ENCODE measurements around the gene BCL7A.

Gene BCL7A

DNA sequence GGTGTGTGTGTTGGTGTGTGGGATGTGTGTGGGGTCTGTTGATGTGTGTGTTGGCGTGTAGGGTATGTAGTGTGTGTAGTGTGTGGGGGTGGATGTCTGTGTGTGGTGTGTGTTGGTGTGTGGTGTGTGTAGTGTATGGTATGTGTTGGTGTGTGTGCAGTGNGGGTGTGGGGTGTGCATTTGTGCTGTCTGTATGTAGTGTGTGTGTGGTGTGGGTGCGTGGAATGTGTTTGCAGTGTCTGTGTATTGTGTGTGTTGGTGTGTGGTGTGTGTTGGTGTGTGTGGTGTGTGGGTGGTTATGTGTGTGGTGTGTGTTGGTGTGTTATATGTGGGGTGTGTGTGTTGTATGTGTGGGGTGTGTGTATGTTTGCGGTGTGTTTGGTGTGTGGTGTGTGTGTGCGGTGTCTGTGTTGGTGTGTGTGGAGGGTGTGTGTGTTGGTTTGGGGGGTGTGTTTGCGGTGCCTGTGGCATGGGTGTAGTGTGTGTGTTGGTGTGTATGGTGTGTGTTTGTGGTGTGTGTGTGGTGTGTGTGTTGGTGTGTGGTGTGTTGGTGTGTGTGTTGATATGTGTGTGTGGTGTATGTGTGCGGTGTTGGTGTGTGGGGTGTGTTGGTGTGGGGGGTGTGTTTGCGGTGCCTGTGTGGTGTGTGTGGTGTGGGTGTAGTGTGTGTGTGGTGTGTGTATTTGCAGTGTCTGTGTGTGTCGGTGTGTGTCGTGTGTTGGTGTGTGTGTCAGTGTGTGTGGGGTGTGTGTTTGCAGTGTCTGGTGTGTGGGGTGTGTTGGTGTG is 71.6 kb downstream of the BCL7A start:
- ATAC-seq = no peak
- TF ChIP-seq OSR1 (CRISPR knock-in tag; IDR thresholded peaks at IDR 0.05) (no peak), ISL1 (CRISPR knock-in tag; IDR thresholded peaks at IDR 0.05) (no peak)

DNA sequence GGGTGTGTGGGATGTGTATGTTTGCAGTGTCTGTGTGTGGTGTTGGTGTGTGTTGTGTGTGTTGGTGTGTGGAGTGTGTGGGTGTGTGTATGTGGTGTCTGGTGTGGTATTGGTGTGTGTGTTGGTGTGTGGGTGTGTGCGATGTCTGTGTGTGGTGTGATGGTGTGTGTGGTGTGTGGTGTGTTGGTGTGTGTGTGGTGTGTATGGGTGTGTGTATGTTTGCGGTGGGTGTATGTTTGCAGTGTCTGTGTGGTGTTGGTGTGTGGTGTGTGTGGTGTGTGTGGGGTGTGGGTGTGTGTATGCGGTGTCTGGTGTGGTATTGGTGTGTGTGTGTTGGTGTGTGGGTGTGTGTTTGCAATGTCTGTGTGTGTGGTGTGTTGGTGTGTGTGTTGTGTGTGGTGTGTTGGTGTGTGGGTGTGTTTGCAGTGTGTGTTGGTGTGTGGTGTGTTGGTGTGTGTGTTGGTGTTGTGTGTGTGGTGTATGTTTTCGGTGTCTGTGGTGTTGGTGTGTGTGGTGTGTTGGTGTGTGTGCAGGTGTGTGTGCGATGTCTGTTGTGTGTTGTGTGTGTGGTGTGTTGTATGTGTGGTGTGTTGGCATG is 72.6 kb downstream of the BCL7A start:
- ATAC-seq = no peak
- no peak for TF ChIP-seq PPARA (CRISPR knock-in tag; IDR thresholded peaks at IDR 0.05; ENCODE audit: borderline replicate concordance)
- TF ChIP-seq, protein P1, sequence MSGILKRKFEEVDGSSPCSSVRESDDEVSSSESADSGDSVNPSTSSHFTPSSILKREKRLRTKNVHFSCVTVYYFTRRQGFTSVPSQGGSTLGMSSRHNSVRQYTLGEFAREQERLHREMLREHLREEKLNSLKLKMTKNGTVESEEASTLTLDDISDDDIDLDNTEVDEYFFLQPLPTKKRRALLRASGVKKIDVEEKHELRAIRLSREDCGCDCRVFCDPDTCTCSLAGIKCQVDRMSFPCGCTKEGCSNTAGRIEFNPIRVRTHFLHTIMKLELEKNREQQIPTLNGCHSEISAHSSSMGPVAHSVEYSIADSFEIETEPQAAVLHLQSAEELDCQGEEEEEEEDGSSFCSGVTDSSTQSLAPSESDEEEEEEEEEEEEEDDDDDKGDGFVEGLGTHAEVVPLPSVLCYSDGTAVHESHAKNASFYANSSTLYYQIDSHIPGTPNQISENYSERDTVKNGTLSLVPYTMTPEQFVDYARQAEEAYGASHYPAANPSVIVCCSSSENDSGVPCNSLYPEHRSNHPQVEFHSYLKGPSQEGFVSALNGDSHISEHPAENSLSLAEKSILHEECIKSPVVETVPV (CRISPR knock-in tag; IDR thresholded peaks at IDR 0.05) = no peak

DNA sequence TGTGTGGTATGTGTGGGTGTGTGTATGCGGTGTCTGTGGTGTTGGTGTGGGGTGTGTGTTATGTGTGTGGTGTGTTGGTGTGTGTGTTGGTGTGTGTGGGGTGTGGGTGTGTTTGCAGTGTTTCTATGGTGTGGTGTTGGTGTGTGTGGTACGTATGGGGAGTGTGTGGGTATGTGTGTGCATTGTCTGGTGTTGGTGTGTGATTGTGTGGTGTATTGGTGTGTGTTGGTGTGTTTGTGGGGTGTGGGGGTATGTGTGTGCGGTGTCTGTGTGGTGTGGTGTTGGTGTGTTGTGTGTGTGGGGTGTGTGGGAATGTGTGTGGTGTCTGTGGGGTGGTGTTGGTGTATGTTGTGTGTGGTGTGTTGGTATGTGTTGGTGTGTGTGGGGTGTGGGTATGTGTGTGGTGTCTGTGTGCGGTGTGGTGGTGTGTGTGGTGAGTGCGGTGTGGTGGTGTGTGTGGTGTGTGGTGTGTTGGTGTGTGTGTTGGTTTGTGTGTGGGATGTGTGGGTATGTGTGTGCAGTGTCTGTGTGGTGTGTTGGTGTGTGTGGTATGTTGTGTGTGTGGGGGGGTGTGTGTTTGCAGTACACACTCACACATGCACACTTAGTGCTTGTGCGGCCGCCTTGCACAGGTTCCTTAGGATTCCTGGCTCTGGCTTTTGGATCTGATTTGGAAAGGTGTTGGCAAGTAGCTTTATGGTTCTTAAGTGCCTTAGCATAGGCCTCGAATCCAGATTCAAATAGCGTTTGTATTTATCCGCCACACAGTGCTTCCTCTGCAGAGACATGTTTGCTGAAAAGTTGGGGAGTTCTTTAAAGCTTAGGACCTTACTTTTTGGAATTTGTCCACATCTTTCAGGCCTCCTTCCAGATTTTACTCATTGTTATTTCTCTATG is 73.3 kb downstream of the BCL7A start:
- ATAC-seq = no peak
- TF ChIP-seq RARB (CRISPR knock-in tag; IDR thresholded peaks at IDR 0.05) (no peak), BACH2 (CRISPR knock-in tag; IDR thresholded peaks at IDR 0.05; ENCODE audit: borderline replicate concordance) (no peak), ZNF8 (CRISPR knock-in tag; IDR thresholded peaks at IDR 0.05) (no peak), ZFP30 (CRISPR knock-in tag; IDR thresholded peaks at IDR 0.05) (no peak), ZNF70 (CRISPR knock-in tag; IDR thresholded peaks at IDR 0.05) (no peak), ESRRG (CRISPR knock-in tag; IDR thresholded peaks at IDR 0.05) (no peak), CSDC2 (CRISPR knock-in tag; IDR thresholded peaks at IDR 0.05) (no peak), ZFP3 (CRISPR knock-in tag; IDR thresholded peaks at IDR 0.05) (no peak), ZC3H10 (CRISPR knock-in tag; IDR thresholded peaks at IDR 0.05) (no peak)
- TF ChIP-seq, protein P2, sequence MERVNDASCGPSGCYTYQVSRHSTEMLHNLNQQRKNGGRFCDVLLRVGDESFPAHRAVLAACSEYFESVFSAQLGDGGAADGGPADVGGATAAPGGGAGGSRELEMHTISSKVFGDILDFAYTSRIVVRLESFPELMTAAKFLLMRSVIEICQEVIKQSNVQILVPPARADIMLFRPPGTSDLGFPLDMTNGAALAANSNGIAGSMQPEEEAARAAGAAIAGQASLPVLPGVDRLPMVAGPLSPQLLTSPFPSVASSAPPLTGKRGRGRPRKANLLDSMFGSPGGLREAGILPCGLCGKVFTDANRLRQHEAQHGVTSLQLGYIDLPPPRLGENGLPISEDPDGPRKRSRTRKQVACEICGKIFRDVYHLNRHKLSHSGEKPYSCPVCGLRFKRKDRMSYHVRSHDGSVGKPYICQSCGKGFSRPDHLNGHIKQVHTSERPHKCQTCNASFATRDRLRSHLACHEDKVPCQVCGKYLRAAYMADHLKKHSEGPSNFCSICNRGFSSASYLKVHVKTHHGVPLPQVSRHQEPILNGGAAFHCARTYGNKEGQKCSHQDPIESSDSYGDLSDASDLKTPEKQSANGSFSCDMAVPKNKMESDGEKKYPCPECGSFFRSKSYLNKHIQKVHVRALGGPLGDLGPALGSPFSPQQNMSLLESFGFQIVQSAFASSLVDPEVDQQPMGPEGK (CRISPR knock-in tag; IDR thresholded peaks at IDR 0.05; ENCODE audit: borderline replicate concordance) = no peak
- TF ChIP-seq, protein P3, sequence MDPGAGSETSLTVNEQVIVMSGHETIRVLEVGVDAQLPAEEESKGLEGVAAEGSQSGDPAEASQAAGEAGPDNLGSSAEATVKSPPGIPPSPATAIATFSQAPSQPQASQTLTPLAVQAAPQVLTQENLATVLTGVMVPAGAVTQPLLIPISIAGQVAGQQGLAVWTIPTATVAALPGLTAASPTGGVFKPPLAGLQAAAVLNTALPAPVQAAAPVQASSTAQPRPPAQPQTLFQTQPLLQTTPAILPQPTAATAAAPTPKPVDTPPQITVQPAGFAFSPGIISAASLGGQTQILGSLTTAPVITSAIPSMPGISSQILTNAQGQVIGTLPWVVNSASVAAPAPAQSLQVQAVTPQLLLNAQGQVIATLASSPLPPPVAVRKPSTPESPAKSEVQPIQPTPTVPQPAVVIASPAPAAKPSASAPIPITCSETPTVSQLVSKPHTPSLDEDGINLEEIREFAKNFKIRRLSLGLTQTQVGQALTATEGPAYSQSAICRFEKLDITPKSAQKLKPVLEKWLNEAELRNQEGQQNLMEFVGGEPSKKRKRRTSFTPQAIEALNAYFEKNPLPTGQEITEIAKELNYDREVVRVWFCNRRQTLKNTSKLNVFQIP (CRISPR knock-in tag; IDR thresholded peaks at IDR 0.05; ENCODE audit: borderline replicate concordance, low read depth) = no peak

DNA sequence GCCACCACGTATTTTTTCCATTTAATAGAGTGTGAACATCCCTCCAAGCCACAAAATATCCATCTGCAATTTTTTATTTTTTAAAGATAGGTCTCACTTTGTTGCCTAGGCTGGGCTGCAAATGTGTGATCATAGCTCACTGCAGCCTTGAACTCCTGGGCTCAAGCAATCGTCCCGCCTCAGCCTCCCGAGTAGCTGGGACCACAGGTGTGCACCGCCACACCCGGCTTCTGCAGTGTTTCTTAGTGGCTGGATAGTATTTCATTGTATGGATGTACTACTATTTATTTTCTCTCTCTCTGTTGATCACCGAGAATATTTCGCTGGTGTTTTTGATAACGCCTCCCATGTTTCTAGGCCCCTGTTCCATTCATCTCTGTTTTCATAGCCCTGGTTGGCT is 74.3 kb downstream of the BCL7A start:
- TF ChIP-seq TCF4 (CRISPR knock-in tag; IDR thresholded peaks at IDR 0.05; ENCODE audit: borderline replicate concordance) = no peak
- no peak for TF ChIP-seq CSDC2 (CRISPR knock-in tag; IDR thresholded peaks at IDR 0.05)
- no peak for TF ChIP-seq RARB (CRISPR knock-in tag; IDR thresholded peaks at IDR 0.05)
- TF ChIP-seq ZFP3 (CRISPR knock-in tag; IDR thresholded peaks at IDR 0.05) = no peak
- TF ChIP-seq ZNF565 (CRISPR knock-in tag; conservative IDR thresholded peaks at IDR 0.05; ENCODE audit: low read depth) = no peak
- TF ChIP-seq, protein P1 (CRISPR knock-in tag; IDR thresholded peaks at IDR 0.05) = no peak
- no peak for TF ChIP-seq TOX (CRISPR knock-in tag; IDR thresholded peaks at IDR 0.05; ENCODE audit: borderline replicate concordance)
- TF ChIP-seq, protein P2 (CRISPR knock-in tag; IDR thresholded peaks at IDR 0.05; ENCODE audit: borderline replicate concordance) = no peak
- TF ChIP-seq, protein P4, sequence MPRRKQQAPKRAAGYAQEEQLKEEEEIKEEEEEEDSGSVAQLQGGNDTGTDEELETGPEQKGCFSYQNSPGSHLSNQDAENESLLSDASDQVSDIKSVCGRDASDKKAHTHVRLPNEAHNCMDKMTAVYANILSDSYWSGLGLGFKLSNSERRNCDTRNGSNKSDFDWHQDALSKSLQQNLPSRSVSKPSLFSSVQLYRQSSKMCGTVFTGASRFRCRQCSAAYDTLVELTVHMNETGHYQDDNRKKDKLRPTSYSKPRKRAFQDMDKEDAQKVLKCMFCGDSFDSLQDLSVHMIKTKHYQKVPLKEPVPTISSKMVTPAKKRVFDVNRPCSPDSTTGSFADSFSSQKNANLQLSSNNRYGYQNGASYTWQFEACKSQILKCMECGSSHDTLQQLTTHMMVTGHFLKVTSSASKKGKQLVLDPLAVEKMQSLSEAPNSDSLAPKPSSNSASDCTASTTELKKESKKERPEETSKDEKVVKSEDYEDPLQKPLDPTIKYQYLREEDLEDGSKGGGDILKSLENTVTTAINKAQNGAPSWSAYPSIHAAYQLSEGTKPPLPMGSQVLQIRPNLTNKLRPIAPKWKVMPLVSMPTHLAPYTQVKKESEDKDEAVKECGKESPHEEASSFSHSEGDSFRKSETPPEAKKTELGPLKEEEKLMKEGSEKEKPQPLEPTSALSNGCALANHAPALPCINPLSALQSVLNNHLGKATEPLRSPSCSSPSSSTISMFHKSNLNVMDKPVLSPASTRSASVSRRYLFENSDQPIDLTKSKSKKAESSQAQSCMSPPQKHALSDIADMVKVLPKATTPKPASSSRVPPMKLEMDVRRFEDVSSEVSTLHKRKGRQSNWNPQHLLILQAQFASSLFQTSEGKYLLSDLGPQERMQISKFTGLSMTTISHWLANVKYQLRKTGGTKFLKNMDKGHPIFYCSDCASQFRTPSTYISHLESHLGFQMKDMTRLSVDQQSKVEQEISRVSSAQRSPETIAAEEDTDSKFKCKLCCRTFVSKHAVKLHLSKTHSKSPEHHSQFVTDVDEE (CRISPR knock-in tag; IDR thresholded peaks at IDR 0.05) = no peak
- no peak for TF ChIP-seq ZFP30 (CRISPR knock-in tag; IDR thresholded peaks at IDR 0.05)
- no peak for TF ChIP-seq ZC3H10 (CRISPR knock-in tag; IDR thresholded peaks at IDR 0.05)
- no peak for TF ChIP-seq ISL1 (CRISPR knock-in tag; IDR thresholded peaks at IDR 0.05)
- no peak for ATAC-seq
